Osteocyte (in vitro differentiated cells): ENCODE data around the gene NAT10. TPM values are rescaled to one million over a fixed set of nuclear protein-coding genes. Genes with fewer than 3 reads are reported as not detected.

Source experiments
- DNase-seq: peaks from one replicate; pipeline ENCODE4 v3.0.0; 2021; ENCODE audit warnings: mixed read lengths; ENCODE audit not compliant: unreplicated experiment; ENCODE audit errors: extremely low spot score
- H3K27ac Mint-ChIP-seq: one replicate; pipeline ENCODE4 v1.8.0; 2021; ENCODE audit warnings: mild to moderate bottlenecking, mixed read lengths; ENCODE audit not compliant: unreplicated experiment
- H3K27me3 Mint-ChIP-seq: one replicate; pipeline ENCODE4 v1.8.0; 2021; ENCODE audit warnings: mixed read lengths; ENCODE audit not compliant: unreplicated experiment
- H3K36me3 Mint-ChIP-seq: one replicate; pipeline ENCODE4 v1.8.0; 2021; ENCODE audit warnings: mixed read lengths; ENCODE audit not compliant: unreplicated experiment
- H3K4me1 Mint-ChIP-seq: one replicate; pipeline ENCODE4 v1.8.0; 2021; ENCODE audit warnings: mixed read lengths; ENCODE audit not compliant: unreplicated experiment
- H3K4me3 Mint-ChIP-seq: one replicate; pipeline ENCODE4 v1.8.0; 2021; ENCODE audit warnings: mild to moderate bottlenecking, moderate library complexity, mixed read lengths; ENCODE audit not compliant: unreplicated experiment
- H3K9me3 Mint-ChIP-seq: one replicate; pipeline ENCODE4 v1.8.0; 2021; ENCODE audit warnings: mixed read lengths; ENCODE audit not compliant: unreplicated experiment
- total RNA-seq: library from RNA; stranded (reverse); gene quantifications from 2 replicates; pipeline ENCODE4 v1.2.1, GENCODE V29; 2021
- TF ChIP-seq, protein P1 (sequence below): fragments of 200-600 bp; sonication (generic); IDR thresholded peaks from 2 replicates; pipeline ENCODE4 v1.5.0; 2021; ENCODE audit warnings: antibody characterized with exemption, mild to moderate bottlenecking, moderate library complexity

NAT10 gene
- total RNA-seq, 1 donor from 2014 or later = 38.6 TPM

GRCh38 chr11:34191578-34191977, 86.1 kb downstream of the NAT10 start:
- Mint-ChIP-seq H3K27ac (no peak overlapping the region), H3K27me3 (peaks cover 2% of the 10 kb centered on the region), H3K9me3 (no peaks in the 10 kb centered on the region), H3K4me3 (no peak overlapping the region), H3K36me3 (no peaks in the 10 kb centered on the region), H3K4me1 (peaks cover 19% of the 10 kb centered on the region)
- DNase-seq = no peak
- TF ChIP-seq, protein P1, sequence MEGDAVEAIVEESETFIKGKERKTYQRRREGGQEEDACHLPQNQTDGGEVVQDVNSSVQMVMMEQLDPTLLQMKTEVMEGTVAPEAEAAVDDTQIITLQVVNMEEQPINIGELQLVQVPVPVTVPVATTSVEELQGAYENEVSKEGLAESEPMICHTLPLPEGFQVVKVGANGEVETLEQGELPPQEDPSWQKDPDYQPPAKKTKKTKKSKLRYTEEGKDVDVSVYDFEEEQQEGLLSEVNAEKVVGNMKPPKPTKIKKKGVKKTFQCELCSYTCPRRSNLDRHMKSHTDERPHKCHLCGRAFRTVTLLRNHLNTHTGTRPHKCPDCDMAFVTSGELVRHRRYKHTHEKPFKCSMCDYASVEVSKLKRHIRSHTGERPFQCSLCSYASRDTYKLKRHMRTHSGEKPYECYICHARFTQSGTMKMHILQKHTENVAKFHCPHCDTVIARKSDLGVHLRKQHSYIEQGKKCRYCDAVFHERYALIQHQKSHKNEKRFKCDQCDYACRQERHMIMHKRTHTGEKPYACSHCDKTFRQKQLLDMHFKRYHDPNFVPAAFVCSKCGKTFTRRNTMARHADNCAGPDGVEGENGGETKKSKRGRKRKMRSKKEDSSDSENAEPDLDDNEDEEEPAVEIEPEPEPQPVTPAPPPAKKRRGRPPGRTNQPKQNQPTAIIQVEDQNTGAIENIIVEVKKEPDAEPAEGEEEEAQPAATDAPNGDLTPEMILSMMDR = no peak

- H3K4me3 Mint-ChIP-seq = no peak overlapping the region
- H3K4me1 Mint-ChIP-seq = peaks cover 18% of the 10 kb centered on the region
- peak overlapping the region; percentile 87 for H3K27ac Mint-ChIP-seq
- DNase-seq = peak; percentile 86
- TF ChIP-seq, protein P1 = no peak
- peaks cover 2% of the 10 kb centered on the region for H3K27me3 Mint-ChIP-seq
- no peaks in the 10 kb centered on the region for H3K9me3 Mint-ChIP-seq
- no peaks in the 10 kb centered on the region for H3K36me3 Mint-ChIP-seq
Observed at GRCh38 chr11:34192481-34193401, 87.3 kb downstream of the NAT10 start.

DNA sequence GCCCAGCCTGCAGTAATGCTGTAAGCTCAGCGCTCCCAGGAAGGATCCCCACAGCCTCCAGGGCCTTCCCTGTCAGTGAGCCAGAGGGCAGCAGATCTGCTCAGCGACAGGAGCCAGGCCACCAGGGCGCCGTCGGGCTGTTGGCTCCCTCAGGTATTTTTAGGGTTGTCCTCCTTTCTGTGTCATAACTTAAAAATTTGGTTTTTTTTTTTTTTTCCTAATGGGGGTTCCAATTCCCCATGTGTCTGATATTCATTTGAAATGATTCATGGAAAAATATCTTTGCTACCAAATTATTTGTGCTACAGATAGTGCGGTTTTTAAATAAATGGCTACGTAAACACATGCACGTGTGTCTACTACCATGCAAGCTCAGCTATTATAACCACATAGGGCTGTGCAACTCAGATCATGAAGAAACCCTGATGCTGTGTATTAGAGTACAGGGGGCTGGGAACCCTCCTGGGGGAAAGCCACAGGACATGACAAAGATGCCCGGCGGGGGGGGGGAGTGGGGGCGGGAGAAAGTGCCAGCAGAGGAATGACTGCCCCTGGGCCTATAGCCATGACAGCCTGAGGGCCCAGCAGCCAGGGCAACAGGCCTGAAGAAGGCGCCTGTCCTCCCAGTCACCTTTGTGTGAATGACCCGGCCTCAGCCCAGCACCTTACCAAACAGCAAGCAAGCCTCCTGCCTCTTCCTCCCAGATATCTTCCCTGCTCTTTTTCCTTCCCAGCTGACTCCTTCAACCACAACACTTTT, 89.3 kb downstream of the NAT10 start:
- H3K9me3 Mint-ChIP-seq = no peaks in the 10 kb centered on the region
- H3K4me3 Mint-ChIP-seq = no peak overlapping the region
- no peaks in the 10 kb centered on the region for H3K27me3 Mint-ChIP-seq
- H3K27ac Mint-ChIP-seq = no peak overlapping the region
- H3K36me3 Mint-ChIP-seq = no peaks in the 10 kb centered on the region
- no peak for DNase-seq
- H3K4me1 Mint-ChIP-seq = peaks cover 13% of the 10 kb centered on the region
- TF ChIP-seq, protein P1 = no peak

Other genes starting within 250 kb of the NAT10 start
- gene LMO2, start 213.6 kb upstream of the NAT10 start, total RNA-seq = 0.55 and 0.70 TPM in 2 replicates
- gene CAPRIN1, start 53.9 kb upstream of the NAT10 start, total RNA-seq = 245 and 252 TPM in 2 replicates